CD4-positive, alpha-beta T cell treated with Interleukin-21 for 1 hour (primary cell): Measurements from ENCODE around the gene NOP53.
"Not testable (repeated sequence)": the region's sequence is repeated elsewhere in the genome, so short reads cannot be mapped to it uniquely, and the experiment has no call there.

Experiments
- DNase-seq: peaks from one replicate; pipeline ENCODE4 v3.0.0-alpha.2; 2020

NOP53 gene

DNA sequence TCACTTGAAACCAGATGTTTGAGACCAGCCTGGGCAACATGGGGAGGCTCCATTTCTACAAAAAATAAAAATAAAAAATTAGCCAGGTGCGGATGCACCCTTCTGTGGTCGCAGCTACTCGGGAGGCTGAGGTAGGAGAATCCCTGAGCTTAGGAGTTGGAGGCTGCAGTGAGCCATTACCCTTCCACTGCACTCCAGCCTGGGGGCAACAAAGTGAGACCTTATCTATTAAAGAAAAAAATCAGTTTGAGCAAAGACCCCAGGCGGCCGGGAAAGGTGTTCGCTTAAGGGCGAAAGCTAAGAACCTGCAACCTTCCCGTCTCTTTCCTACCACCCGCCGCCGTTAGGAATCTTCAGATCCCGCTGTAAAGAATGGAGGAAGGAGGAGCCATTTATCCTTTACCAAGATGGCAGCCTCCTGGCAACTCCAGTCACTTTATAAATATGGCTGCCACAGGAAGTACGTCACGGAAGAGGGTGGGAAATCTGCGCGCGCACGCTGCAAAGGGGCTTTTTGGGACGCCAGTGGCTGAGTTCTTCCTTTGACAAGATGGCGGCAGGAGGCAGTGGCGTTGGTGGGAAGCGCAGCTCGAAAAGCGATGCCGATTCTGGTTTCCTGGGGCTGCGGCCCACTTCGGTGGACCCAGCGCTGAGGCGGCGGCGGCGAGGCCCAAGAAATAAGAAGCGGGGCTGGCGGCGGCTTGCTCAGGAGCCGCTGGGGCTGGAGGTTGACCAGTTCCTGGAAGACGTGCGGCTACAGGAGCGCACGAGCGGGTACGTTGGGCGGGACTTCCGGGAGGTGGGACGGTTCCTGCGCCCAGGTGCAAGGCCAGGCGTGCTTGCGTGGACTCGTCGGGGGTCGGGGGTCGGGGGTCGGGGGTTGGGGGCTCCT is at the start of gene NOP53:
NOP53 (plus strand) TSS at position 537 of the 892 bp plus-strand sequence; CDS start at position 551, 14 bp downstream.
- DNase-seq: peak; percentile 98

DNA sequence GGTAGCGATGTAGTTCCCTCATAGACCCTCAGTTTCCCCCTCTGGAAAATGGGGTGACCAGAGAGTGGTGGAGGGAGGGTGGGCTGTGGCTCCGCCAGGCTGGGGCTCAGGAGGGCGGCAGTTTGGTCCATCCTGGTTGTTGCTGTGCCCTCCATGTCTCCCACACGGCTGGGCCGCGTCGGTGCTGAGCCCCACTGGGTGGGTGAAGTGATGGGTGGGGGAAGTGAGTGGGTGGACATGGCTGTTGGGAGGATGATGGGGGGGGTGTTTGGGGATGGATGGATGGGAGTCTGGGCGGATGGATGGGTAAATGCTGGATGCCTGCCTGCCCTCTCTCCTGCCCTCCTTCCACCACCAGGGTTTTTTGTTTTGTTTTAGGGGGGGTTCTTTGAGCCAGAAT is 48.7 kb upstream of the NOP53 start:
- no peak for DNase-seq

DNA sequence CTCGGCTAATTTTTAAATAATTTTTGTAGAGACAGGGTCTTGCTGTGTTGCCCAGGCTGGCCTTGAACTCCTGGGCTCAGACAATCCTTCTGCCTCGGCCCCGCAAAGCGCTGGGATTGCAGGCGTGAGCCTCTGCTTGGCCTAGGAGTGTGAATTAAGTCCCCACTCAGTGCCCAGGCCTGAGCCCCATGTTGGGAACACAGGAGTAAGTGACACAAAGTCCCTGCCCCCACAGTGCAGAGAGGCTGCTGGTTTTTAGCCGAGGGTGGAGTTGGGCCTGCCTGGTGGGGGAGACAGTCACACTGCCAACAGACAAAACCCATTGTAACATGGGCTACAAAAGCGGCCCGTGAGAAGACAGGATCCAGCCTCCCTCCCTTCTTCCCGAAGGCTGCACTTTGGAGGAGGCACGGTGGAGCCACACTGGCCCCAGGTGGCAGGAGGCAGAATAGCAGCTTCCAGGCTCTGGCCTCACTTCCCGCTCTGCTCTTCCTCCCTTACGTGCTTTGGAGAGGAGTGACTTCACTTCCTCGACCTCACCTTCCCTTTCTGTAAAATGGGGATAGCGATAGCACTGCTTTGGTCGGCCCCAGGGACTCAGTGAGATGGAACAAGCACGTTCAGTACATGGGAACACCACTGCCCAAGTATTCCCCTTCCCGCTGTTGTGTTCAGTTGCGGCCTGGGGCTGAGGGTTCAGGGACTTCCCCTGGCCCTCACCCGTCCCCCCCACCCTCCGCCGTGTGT is 47.3 kb upstream of the NOP53 start:
- peak; percentile 62 for DNase-seq

DNA sequence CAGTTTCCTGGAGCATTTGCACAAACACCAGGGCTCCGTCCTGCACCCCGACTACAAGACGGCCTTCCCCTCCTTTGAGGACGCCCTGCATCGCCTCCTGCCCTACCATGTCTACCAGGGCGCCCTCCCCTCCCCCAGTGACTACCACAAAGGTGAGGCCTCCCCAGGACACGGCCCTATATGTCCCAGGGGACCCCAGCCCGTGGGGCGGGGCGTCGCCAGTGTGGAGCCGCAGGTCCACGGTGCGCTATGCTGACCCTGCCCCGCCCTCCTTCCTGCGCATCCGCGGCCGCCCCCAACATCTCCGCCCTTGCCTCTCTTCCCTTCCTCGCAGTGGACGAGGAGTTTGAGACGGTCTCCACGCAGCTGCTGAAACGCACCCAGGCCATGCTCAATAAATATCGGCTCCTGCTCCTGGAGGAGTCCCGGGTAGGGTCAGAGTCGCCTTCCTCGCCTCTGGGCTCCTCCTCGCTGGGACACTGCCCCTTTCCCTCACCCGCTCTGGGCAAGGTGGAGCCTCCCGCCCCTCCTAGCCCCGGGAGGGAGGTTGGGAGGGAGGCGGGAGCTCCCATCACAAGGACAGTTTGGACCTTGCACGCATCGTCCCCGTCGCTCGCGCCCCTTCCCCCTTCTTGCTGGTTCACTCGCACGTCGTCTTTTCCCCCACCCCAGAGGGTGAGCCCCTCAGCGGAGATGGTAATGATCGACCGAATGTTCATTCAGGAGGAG is 46.6 kb upstream of the NOP53 start:
- no peak for DNase-seq

DNA sequence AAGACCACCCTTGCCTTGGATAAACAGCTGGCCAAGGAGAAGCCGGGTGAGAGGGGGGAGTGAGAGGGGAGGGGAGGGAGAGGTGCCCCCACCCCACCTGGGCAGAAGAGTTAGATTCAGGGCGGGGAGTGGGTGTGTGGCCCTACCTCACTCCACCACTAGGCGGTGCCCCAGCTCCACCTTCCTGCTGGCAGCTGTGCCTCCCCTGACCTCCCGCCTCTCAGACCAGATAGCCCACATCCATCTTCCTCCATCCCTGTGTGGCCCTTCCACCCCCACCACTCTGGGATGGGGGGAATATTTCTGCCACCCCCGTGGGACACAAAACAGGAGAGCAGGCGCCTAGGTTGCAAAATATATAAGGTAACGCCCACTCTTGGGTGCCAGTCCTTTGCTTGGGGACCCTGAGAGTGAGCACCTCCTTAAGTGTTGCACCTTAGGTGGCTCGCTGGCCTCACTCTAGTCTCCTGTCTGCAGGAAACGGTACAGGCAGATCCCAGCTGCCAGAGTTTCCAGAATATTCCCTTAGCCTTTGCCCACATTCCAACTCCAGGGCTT is 45.9 kb upstream of the NOP53 start:
- peak; percentile 45 for DNase-seq

DNA sequence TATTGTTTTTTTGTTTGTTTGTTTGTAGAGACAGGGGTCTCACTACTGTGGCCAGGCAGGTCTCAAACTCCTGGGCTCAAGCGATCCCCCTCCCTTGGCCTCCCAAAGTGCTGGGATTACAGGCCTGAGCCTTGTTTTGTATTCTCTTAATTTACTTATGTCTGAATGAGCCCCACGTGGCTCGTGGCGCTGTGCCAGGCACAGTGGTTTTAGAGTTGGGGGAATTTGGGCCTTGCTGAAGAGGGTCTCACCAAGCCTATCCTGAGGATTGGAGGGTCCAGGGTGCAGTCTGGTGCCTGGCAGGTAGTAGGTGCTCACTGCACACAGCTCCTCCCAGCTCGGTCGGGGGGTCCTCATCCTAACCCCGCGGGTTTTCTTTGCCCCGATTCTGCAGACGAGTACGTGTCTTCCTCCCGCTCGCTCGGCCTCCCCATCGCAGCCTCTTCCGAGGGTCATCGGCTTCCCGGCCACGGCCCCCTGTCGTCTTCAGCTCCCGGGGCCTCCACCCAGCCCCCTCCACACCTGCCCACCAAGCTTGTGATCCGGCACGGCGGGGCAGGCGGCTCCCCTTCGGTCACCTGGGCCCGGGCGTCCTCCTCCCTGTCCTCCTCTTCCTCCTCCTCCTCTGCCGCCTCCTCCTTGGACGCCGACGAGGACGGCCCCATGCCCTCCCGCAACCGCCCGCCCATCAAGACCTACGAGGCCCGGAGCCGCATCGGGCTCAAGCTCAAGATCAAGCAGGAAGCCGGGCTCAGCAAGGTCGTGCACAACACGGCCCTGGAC is 44.2 kb upstream of the NOP53 start:
- no peak for DNase-seq

DNA sequence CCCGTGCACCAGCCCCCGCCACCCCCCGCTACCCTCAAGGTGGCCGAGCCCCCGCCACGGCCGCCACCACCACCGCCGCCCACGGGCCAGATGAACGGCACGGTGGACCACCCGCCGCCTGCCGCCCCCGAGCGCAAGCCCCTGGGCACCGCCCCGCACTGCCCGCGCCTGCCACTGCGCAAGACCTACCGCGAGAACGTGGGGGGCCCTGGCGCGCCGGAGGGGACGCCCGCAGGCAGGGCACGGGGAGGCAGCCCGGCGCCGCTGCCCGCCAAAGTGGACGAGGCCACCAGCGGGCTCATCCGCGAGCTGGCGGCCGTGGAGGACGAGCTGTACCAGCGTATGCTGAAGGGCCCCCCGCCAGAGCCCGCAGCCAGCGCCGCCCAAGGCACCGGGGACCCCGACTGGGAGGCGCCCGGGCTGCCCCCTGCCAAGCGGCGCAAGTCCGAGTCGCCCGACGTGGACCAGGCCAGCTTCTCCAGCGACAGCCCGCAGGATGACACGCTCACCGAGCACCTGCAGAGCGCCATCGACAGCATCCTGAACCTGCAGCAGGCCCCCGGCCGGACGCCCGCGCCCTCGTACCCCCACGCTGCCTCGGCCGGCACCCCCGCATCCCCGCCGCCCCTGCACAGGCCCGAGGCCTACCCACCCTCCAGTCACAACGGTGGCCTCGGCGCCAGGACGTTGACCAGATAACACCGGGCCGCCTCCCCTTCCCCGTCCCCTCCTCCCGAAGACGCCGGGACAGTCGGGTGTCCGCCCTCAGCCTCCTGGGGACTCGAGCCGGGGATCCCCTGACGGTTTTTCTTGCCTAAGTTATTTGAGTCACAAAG is 43.4 kb upstream of the NOP53 start:
- DNase-seq: no peak

DNA sequence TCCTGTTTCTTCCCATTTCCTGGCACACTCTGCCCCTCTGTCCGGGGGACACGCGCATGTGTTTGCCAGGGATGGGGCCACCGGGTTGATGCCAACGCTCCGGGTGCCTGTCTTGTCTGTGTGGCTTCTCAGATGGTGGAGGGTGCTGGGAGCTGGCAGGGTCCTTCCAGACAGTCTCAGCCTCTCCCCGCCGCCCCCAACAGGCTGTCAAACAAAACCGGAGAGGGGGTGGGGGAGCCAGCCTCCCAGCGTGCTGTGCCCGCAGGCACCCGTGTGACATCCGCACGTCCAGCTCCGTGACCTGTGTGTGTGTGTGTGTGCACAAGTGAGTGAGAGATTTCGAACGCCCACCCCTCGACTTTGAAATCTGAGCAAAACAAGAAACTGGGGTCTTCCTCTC is 42.7 kb upstream of the NOP53 start:
- DNase-seq: no peak

DNA sequence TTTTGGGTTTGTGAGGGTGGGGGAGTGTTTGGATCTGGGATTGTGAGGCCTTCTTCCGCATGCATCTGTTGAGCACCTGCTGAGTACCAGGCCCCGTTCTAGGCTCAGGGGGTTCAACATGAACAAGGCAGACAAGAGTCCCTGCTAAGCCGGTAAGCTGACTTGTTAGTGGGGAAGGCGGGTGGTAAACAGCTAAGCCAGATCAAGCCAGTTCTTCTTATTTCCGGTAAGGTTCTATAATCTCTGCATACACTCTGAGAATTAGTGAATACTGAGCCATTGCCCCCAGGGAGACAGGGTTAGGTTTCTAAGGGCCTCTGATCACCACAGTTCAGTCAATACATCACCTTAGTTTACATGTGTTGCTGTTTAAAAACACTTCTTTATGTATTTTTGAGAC is 42.0 kb upstream of the NOP53 start:
- no peak for DNase-seq

DNA sequence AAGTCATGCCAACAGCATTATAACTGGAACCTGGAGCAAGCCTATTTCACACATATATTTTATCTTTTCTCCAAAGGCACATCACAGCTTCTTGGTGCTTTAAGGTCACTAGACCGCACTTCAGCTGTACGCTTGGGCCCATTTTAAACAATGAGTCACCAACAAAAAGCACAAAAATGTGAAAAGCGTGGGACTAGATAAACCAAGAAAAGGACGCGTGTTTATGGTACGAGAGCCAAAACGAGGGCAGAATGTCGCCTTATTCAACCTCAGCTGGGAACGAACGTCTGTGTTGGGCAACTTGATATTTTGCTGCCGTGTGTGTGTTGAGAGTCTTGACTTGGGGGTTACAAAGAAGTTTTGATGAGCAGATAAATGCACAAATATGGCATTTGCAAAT is 41.3 kb upstream of the NOP53 start:
- DNase-seq: no peak

DNA sequence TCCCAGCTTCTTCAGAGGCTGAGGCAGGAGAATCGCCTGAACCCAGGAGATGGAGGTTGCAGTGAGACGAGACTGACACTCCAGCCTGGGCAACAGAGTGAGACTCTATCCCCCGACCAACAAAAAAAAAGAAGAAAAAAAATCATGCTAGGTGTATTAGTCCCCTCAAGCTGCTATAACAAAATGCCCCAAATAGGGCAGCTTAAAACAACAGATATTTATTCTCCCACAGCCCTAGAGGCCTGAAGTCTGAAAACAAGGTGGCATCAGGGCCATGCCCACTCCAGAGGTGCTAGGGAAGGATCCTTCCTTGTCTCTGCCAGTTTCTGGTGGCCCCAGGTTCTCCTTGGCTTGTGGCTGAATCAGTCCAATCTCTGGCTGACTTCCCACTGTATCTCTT is 40.7 kb upstream of the NOP53 start:
- no peak for DNase-seq

DNA sequence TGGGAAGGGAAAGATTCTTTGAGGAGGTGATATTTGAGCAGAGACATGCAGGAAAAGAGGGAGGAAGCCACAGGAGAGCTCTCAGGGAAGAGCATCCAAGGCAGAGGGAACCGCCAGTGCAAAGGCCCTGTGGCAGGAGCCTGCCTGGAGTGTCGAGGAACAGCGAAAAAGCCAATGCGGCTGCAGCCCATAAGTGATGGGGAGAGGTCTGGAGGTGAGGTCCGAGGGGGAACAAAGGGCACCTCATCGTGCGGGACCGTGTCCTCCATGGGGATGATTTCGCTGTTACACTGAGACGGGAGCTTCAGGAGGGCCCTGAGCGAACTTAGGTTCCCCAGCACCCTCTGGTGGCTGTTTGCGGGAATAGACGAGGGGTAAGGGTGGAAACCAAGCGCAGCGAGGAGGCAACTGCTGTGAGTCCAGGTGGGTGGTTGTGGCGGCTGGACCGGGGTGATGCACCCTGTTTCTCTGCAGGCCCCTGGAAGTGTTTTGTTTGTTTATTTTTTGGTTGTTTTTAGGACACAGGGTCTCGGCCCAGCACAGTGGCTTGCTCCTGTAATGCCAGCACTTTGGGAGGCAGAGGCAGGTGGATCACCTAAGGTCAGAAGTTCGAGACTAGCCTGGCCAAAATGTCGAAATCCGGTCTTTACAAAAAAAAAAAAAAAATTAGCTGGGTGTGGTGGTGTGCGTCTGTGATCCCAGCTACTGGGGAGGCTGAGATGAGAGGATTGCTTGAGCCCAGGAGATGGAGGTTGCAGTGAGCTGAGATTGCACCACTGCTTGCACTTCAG is 38.0 kb upstream of the NOP53 start:
- peak; percentile 74 for DNase-seq

DNA sequence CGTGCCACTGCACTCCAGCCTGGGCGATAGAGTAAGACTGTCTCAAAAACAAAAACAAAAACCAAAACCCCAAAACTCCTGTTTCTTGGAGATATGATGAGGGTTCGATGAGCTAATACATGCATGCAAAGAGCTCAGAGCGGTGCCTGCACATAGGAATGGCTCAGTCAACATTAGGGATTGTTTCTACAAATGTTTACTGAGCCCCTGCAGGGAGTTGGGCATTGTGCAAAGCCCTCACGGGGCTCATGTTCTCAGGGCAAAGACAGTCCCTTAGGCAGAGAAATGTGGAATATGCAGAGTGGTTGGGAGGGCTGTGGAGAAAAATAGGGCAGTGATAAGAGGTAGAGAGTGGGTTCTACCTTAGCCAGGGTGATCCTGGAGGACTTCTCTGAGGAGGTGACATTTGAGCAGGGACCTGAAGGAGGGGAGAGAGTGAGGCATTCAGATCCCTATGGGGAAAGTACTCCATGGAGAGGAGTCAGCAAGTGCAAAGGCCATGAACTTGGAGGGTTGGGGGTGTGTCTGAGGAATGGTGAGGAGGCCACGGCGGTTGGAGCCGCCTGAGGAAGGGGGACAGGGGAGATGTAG is 33.6 kb upstream of the NOP53 start:
- DNase-seq: no peak

DNA sequence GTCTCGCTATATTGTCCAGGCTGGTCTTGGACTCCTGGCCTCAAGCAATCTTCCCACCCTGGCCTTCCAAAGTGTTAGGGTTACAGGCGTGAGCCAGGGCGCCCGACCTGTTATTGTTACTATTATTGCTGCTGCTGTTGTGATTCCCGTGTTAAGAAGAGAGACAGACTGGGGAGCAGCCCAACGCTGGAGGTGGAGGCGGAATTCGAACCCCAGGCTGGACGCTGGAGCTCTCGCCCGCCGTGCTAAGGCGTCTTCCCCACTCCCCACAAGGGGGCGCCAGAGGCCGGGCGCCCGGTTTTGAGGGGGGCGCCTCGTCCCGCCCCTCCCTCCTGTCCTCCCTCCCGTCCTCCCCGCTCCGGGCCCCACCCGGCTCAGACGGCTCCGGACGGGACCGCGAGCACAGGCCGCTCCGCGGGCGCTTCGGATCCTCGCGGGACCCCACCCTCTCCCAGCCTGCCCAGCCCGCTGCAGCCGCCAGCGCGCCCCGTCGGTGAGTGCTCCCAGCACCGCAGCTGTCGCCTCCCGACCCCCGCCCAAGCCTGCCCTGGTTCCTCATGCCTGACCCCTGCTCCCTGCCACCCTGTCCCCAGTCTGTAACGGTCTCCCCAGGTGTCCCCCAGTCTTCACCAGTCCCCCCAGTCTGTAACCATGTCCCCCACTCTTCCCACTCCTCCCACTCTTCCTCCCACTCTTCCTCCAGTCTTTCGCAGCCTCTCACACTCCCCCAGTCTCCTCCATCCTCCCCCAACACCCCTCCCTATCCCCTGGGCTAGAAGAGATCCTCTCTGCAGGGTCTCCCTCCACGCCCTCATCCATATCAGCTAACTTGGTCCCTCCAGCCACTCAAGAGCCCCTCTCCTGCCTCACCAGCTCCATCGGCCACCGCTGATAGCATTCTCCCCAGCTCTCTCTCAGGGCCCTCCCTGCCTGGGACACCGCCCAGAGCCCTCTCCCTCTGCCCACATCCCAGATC is 32.0 kb upstream of the NOP53 start, which contains the start of gene EHD2:
EHD2 (plus strand) TSS at position 377 of the 976 bp plus-strand sequence. CDS start 3,191 bp downstream, outside the sequence.
- peak; percentile 29 for DNase-seq

DNA sequence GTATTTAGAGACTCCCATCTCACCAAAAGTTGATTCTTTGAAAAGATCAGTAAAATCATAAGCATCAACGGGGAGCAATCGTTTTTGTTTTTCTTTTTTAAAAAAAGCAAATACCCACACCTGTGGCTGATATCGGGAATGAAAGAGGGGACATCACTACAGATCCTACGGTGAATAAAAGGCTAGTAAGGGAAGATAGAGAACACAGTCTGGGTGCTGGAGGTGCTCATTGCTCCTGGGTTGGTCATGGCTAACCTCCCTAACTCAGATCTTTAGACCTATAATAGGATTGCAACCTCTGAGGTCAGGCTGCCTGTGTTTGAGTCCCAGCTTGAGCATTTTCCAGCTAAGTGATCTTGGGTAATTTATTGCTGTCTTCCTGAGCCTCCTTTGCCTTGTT is 31.0 kb upstream of the NOP53 start:
- no peak for DNase-seq

DNA sequence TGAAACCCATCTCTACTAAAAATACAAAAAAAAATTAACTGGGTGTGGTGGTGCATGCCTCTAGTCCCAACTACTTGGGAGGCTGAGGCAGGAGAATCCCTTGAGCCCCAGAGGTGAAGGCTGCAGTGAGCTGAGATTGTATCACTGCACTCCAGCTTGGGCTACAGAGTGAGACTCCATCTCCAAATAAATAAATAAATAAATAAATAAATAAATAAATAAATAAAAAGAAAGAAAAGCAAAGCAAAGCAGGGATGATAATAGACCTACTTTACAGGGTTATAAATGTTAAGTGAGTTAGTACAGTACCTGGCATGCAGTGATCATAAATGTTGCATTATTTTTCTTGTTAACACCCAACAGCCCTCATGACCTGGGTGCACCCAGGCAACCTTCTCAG is 30.5 kb upstream of the NOP53 start:
- DNase-seq: not testable (repeated sequence)

DNA sequence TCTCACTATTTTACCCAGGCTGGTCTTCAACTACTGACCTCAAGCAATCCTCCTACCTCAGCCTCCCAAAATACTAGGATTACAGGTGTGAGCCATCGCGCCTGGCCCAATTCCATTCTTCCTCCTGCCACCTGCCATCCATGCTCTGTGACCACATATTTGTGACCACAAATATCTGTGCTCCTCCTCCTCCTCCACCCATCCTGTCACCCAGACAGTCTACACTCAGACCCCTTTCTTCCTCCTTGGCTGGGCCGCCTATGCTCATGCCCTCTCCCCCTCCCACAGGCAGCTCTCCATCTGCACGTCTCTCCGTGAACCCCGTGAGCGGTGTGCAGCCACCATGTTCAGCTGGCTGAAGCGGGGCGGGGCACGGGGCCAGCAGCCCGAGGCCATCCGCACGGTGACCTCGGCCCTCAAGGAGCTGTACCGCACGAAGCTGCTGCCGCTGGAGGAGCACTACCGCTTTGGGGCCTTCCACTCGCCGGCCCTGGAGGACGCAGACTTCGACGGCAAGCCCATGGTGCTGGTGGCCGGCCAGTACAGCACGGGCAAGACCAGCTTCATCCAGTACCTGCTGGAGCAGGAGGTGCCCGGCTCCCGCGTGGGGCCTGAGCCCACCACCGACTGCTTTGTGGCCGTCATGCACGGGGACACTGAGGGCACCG is 28.9 kb upstream of the NOP53 start:
- no peak for DNase-seq

DNA sequence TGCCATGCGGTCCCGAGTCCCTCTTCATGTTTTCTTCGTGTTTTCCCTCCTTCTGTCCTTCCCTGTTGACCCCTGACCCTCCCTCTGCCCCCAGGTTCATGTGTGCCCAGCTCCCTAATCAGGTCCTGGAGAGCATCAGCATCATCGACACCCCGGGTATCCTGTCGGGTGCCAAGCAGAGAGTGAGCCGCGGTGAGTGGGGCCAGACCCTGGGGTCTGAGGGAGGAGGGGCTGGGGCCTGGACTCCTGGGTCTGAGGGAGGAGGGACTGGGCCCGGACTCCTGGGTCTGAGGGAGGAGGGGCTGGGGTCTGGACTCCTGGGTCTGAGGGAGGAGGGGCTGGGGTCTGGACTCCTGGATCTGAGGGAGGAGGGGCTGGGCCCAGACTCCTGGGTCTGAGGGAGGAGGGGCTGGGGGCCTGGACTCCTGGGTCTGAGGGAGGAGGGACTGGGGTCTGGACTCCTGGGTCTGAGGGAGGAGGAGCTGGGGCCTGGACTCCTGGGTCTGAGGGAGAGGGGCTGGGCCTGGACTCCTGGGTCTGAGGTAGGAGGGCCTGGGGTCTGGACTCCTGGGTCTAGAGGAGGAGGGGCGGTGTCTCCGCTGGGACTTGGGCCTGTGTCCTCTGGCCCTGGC is 26.8 kb upstream of the NOP53 start:
- not testable (repeated sequence) for DNase-seq
